Coronary artery (tissue), 2 donors: Measurements from ENCODE around the gene MOB3B.

Experiments
- DNase-seq: peaks from one replicate; pipeline ENCODE4 v3.0.0-alpha.2; 2017; ENCODE audit warnings: low spot score
- H3K27ac ChIP-seq, 2 donors: fragments of 200-600 bp; sonication (generic); one replicate each; pipeline ENCODE4 v1.5.1; 2016 to 2019
- H3K4me3 ChIP-seq: fragments of 200-600 bp; sonication (generic); 2 replicates; pipeline ENCODE4 v1.5.1; 2016; ENCODE audit warnings: mild to moderate bottlenecking, moderate library complexity
- TF ChIP-seq, protein P1 (sequence below): fragments of 200-600 bp; sonication (generic); IDR thresholded peaks from one replicate; pipeline ENCODE4 v1.5.1; 2019; ENCODE audit warnings: antibody characterized with exemption

Gene MOB3B

DNA sequence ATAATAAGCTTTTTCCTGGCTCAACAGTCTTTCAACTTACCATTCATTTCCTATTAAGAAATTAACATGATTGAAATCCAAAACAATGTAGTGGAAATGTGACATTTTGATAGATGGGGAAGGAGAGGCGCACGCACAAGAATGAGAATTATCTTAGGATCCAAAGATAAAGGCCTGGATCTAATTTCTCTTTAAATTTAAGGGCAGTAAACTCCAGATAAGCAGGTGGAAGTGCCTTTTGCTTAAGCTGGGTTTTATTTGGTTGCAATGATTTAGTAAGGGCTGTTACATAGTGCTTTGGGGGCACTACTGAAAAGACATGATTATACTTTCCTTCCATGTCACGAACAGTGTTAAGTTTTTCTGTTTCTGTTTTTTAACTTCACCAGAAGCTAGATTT is 250.0 kb downstream of the MOB3B start:
- no peak overlapping the region for H3K4me3 ChIP-seq
- TF ChIP-seq, protein P1, sequence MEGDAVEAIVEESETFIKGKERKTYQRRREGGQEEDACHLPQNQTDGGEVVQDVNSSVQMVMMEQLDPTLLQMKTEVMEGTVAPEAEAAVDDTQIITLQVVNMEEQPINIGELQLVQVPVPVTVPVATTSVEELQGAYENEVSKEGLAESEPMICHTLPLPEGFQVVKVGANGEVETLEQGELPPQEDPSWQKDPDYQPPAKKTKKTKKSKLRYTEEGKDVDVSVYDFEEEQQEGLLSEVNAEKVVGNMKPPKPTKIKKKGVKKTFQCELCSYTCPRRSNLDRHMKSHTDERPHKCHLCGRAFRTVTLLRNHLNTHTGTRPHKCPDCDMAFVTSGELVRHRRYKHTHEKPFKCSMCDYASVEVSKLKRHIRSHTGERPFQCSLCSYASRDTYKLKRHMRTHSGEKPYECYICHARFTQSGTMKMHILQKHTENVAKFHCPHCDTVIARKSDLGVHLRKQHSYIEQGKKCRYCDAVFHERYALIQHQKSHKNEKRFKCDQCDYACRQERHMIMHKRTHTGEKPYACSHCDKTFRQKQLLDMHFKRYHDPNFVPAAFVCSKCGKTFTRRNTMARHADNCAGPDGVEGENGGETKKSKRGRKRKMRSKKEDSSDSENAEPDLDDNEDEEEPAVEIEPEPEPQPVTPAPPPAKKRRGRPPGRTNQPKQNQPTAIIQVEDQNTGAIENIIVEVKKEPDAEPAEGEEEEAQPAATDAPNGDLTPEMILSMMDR = no peak
- H3K27ac ChIP-seq = no peak overlapping the region
- no peak for DNase-seq

DNA sequence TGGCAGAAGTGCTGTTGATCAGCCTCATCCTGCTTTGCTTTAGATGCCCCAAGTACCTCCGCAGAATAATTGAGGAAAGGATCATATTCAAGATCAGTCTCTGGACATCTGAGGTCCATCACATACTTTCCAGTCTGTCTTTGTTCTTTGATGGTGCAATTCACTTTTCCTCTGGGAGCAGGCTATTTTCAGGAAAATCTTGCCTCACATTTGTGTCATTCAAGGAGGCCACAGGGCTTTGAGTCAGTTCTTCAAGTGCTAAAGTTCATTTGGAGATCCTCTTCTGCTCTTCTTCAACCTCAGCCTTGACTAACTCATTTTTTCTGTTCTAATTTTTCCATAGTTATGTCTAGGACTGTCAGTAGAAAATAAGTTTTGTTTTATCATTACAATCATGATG is 251.2 kb downstream of the MOB3B start:
- Histone ChIP-seq H3K4me3 (no peak overlapping the region), H3K27ac (no peak overlapping the region)
- TF ChIP-seq, protein P1 = no peak
- no peak for DNase-seq

DNA sequence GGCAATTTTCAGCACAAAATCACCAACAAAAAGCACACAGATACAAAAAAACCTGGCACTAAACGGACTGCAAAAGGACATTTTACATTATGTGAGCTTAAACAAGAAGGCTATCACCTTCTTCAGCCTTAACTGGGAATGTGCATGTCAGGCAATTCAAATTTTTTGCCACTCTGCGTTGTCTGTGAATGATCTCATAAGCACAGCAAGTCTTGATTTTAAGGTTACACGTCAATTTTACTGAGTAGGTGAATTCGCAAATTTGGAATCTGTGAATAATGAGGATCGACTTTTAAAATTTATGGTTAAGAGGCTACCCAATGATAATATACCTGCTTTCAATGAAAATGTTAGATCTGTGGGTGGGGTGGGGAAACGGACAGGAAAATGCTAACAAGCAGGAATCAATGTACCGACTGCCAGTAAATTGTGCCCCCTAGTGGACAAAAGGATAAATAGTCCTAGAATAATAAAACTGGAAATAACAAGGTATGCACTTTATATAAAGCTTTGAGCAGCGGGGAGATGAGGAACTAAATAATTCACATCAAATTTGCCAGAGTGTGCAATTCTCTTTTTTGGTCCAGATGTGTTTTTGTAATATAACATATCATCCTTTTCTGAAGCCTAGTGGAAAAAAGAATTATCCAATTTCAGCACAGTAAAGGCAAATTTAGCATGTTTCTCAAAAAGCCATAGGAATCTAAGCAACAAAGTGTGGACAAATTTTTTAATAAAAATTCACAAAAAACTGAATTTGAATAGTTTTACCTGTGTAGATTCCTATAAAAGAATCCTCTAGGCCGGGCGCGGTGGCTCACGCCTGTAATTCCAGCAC is 253.2 kb downstream of the MOB3B start:
- DNase-seq = no peak
- Histone ChIP-seq H3K4me3 (peak overlapping the region; percentile 48), H3K27ac (no peak overlapping the region)
- TF ChIP-seq, protein P1 = peak; percentile 65
